AG09309 (cell line): Measurements from ENCODE around the gene ZNF823.
A peak's percentile ranks its signal among the peaks of the same experiment; 100 is the strongest.

Experiments
- DNase-seq: peaks from one replicate; pipeline ENCODE4 v3.0.0-alpha.2; 2010; ENCODE audit warnings: low read depth
- H3K4me3 ChIP-seq: 2 replicates; pipeline ENCODE4 v1.5.1; 2011; ENCODE audit warnings: mild to moderate bottlenecking, low read depth, low read length, moderate library complexity; ENCODE audit not compliant: control insufficient read depth
- CTCF ChIP-seq: IDR thresholded peaks from 2 replicates; pipeline ENCODE4 v1.5.1; 2011; ENCODE audit warnings: mild to moderate bottlenecking, low read depth, low read length, inconsistent platforms; ENCODE audit not compliant: insufficient read depth, control insufficient read depth; ENCODE audit errors: missing control alignments

Gene ZNF823

DNA sequence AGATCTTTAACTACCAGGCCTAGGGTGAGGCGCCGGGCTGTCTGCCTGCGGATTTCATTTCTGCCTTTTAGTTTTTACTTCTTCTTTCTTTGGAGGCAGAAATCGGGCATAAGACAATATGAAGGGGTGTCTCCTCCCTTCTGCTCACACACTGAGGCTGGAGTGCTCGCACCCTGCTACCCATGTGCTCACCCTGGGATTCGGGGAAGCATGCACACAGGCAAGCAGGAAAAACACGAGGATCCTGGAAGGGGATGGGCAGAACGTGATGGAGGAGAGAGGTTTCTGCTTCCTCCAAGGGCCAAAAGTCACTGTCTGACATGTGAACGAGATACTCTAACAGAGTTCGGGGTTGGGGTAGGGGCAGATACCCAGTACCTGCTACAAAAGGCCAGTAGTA, 28.4 kb downstream of the ZNF823 start:
- no peak for DNase-seq
- TF ChIP-seq CTCF, result no peak
- no peak overlapping the region for H3K4me3 ChIP-seq

DNA sequence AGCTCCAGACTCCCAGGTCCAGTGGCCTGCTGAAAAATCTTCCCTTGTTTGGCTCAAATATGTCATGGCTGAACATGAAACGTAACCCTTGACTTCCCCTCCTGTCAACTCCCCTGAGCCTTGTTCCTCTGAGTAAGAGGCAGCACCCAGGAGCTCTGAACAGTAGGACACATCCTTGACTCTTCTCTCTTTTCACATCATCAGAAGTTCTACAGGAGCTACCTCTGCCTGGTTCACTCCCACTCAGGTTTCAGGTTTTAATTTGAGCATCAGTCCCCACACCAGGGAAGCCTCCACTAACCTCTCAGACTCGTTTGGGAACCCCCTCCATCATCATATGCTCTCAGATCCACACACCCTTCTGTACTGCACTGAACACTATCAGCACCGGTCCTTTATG, 30.3 kb downstream of the ZNF823 start:
- DNase-seq, result no peak
- no peak overlapping the region for H3K4me3 ChIP-seq

DNA sequence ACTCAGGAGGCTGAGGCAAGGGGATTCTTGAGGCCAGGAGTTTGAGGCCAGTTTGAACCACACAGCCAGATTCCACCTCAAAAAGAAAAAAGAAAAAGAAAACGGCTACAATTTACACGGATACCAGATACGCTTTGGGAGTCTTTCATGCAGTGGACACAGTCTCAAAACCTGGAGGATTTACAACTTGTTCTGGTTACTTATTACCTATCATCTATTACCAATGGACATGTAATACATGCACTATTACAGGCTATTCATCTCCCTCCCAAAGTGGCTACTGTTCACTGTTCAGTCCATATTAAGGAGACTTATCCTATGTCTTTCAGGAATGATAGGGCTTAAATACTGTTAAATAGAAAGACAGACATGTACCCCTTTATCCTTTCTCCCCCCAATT, 33.3 kb downstream of the ZNF823 start:
- no peak for DNase-seq
- TF ChIP-seq CTCF, result no peak
- H3K4me3 ChIP-seq, result no peak overlapping the region

More for the DNA sequence above, 30.3 kb downstream of the ZNF823 start:
- no peak for TF ChIP-seq CTCF

GRCh38 chr19:11704626-11705025, 34.1 kb downstream of the ZNF823 start:
- DNase-seq, result no peak
- TF ChIP-seq CTCF, result no peak
- no peak overlapping the region for H3K4me3 ChIP-seq

DNA sequence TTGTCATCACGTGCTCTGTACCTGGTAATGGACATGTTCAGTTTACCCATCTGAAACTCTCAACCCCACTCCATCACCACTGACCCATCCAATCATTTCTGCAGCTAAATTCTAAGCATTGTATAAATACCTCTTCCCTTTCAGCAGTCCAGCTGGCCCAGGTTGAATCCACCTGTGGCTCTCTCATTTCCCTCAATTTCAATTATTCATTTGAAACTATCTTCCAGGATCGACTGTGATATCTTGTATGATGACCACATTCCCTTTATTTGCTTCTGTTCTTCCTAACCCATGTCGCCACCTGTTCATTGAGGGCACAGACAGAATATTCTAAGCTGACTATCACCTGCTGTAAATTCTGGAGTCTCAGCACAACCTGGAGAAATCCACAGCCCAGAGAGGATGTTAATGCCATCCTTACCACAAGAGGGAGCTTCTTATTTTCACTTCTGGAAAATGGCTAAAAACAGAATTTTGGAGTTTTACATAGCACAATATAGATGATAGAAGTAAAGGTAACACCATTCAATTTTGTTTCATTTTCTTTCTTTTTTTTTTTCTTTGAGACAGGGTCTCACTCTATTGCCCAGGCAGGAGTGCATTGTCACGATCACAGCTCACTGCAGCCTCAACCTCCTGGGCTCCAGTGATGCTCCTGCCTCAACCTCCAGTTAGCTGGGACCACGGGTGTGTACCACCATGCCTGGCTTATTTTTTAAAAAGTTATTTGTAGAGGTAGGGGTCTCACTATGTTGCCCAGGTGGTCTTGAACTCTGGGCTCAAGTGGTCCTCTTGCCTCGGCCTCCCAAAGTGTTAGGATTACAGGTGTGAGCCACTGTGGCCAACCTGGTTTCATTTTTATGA, 38.6 kb downstream of the ZNF823 start:
- H3K4me3 ChIP-seq, result no peak overlapping the region
- no peak for DNase-seq
- TF ChIP-seq CTCF, result peak; percentile 71

DNA sequence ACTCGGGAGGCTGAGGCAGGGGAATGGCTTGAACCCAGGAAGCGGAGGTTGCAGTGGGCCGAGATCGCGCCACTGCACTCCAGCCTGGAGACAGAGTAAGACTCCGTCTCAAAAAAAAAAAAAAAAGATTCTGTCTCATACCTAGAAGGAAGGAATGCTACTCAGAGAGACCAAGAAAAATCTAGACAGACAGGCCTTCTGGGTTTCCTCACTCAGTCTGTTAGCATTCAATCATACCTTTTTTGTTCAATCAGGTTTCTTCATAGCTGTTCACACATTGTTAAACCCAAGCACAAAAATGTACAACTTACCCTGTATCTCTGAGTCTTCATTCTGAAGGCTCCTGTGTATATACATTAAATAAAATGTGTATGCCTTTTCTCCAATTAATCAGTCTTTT, 40.5 kb downstream of the ZNF823 start:
- TF ChIP-seq CTCF, result no peak
- H3K4me3 ChIP-seq, result no peak overlapping the region
- no peak for DNase-seq
